Islet precursor cell (in vitro differentiated cells): ENCODE data around the gene OSM.

Experiments
- DNase-seq: peaks from one replicate; pipeline ENCODE4 v3.0.0-alpha.2; 2018

The OSM gene

GRCh38 chr22:30297276-30297990, 30.8 kb upstream of the OSM start:
- DNase-seq: no peak

GRCh38 chr22:30296833-30297232, 30.2 kb upstream of the OSM start:
- DNase-seq: no peak

GRCh38 chr22:30296324-30296723, 29.7 kb upstream of the OSM start:
- no peak for DNase-seq

- DNase-seq: no peak
These were observed 28.9 kb upstream of the OSM start for GRCh38 chr22:30295576-30295975.

- no peak for DNase-seq
These were observed 28.2 kb upstream of the OSM start for GRCh38 chr22:30294830-30295229.

- no peak for DNase-seq
These were observed 27.4 kb upstream of the OSM start for GRCh38 chr22:30294066-30294465.

GRCh38 chr22:30293026-30293425, 26.4 kb upstream of the OSM start:
- DNase-seq: no peak

- DNase-seq: no peak
These were observed 25.7 kb upstream of the OSM start for GRCh38 chr22:30292069-30292970.

- DNase-seq: peak; percentile 66
These were observed 24.6 kb upstream of the OSM start for GRCh38 chr22:30291058-30291892.

GRCh38 chr22:30290342-30291057, 23.8 kb upstream of the OSM start:
- DNase-seq: peak; percentile 77

- no peak for DNase-seq
These were observed 23.3 kb upstream of the OSM start for GRCh38 chr22:30289980-30290313.

GRCh38 chr22:30289141-30289979, 22.7 kb upstream of the OSM start, which contains the start of gene CASTOR1:
Gene CASTOR1 (minus strand): TSS chr22:30289505. CDS start chr22:30289497, 8 bp downstream.
- peak; percentile 100 for DNase-seq

GRCh38 chr22:30288419-30289140, 21.9 kb upstream of the OSM start:
- DNase-seq: no peak

- peak; percentile 99 for DNase-seq
These were observed 21.2 kb upstream of the OSM start for GRCh38 chr22:30287648-30288418.

- peak; percentile 90 for DNase-seq
These were observed 20.4 kb upstream of the OSM start for GRCh38 chr22:30286813-30287647.

- no peak for DNase-seq
These were observed 19.7 kb upstream of the OSM start for GRCh38 chr22:30286331-30286730.

- no peak for DNase-seq
These were observed 19.2 kb upstream of the OSM start for GRCh38 chr22:30285846-30286200.

- DNase-seq: no peak
These were observed 18.7 kb upstream of the OSM start for GRCh38 chr22:30285176-30285845.

- DNase-seq: no peak
These were observed 18.0 kb upstream of the OSM start for GRCh38 chr22:30284666-30285065.
